ENCODE data around the gene FBXW8.
A peak's percentile ranks its signal among the peaks of the same experiment; 100 is the strongest.

Gene FBXW8

DNA sequence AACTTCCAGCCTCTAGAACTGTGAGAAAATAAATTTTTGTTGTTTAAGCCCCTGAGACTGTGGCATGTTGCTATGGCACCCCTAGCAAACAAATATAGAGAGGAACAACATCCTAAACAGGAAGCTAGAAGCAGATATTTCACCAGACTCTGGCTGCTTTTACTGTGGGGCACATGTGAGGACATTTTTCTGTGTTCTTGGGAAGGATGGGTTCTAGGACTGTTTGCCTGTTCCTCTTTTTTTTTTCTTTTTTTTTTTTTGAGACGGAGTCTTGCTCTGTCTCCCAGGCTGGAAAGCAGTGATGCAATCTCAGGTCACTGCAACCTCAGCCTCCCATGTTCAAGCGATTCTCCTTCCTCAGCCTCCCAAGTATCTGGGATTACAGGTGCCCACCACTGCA lies 25.3 kb upstream of the FBXW8 start:
- DNase-seq (ENCODE audit: low read depth), result no peak

GRCh38 chr12:116887244-116887643 lies 23.5 kb upstream of the FBXW8 start:
- DNase-seq (ENCODE audit: low read depth), result no peak

DNA sequence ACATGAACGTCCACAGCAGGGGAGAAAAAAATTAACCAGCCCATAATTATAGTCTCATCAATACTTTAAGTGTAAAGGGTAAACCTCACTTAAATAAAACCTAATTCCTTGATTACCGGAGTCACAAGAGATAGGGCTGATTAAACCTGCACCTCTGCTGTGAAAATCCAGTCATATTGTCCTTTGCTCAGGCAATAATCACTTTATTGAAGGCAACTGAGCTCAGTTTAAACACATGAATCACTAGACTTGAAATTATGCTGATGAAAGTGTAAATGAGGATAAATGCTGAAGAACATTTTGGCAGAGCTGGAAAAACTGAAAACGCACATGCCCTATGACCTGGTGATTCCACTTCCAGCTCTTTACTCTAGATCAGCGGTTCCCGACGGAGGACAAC lies 22.9 kb upstream of the FBXW8 start:
- DNase-seq (ENCODE audit: low read depth), result no peak

GRCh38 chr12:116890330-116890729 lies 20.4 kb upstream of the FBXW8 start:
- no peak for DNase-seq (ENCODE audit: low read depth)

- DNase-seq (ENCODE audit: low read depth), result no peak
These were observed 19.7 kb upstream of the FBXW8 start for GRCh38 chr12:116891019-116891418.

DNA sequence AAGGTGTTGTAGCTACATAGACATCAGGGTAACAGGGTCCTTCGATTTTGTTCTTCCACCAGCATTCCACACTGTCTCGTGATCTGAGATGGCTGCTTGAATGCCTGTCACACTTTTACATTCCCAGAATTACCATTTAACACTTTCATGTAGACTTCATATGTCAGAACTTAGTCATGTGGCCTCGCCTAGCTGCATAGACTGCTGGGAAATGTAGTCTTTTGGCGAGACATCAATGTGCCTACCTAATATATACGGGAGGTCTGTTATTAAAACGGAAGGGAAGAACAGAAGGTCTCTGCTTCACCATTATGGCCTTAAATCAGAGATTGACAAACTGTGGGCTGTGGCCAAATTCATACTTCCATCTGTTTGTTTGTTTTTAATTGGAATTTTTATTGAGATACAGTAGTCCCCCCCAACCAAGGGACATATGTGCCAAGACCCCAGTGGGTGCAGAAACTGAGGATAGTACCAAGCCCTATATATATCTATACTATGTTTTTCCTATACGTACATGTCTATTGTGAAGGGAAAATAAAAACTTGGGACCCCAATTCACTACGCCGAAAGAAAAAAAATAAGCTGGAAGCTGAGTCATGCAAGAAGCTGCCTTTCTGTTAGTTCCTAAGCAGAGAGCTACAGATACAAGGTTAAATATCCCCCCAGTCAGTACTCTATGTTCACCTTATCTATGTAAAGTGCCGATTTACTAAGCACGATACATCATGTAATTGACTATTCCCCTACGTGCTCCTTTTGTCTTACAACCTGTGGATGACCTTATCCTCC lies 18.2 kb upstream of the FBXW8 start:
- DNase-seq (ENCODE audit: low read depth), result no peak

- no peak for DNase-seq (ENCODE audit: low read depth)
These were observed 15.8 kb upstream of the FBXW8 start for GRCh38 chr12:116894913-116895312.

GRCh38 chr12:116896411-116896924 lies 14.3 kb upstream of the FBXW8 start:
- no peak for DNase-seq (ENCODE audit: low read depth)

- DNase-seq (ENCODE audit: low read depth), result no peak
These were observed 13.3 kb upstream of the FBXW8 start for GRCh38 chr12:116897476-116897875.

DNA sequence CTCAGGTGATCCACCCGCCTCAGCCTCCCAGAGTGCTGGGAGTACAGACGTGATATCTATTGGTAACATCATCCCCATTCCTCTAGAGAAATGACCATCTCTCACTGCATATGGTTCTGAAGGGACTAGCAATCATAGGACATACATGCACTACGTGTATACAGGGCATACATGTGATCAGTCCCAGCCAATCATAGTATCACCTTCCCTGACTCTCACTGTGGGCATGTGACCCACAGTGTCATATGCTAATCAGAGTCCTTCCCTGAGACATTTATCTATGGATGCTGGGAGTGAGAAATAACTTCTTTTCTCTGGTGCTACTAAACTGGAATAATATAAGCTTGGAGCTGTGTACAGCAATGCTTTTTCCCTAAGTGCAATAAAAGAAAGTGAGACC lies 12.1 kb upstream of the FBXW8 start:
- no peak for DNase-seq (ENCODE audit: low read depth)

DNA sequence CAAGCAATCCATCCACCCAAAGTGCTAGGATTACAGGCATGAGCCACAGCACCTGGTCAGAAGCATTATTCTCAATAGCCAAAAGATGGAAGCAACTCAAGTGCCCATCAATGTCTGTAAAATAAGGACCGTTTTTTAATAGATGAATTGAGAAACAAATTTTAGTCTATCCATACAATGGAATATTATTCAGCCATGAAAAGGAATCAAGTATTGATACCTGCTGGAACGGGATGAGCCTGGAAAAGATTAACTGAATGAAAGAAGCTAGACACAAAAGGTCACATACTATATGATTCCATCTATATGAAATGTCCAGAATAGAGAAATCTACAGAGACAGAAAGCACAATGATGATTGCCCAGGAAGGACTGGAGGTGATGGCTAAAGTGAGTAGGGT lies 9.1 kb upstream of the FBXW8 start:
- DNase-seq (ENCODE audit: low read depth), result no peak

DNA sequence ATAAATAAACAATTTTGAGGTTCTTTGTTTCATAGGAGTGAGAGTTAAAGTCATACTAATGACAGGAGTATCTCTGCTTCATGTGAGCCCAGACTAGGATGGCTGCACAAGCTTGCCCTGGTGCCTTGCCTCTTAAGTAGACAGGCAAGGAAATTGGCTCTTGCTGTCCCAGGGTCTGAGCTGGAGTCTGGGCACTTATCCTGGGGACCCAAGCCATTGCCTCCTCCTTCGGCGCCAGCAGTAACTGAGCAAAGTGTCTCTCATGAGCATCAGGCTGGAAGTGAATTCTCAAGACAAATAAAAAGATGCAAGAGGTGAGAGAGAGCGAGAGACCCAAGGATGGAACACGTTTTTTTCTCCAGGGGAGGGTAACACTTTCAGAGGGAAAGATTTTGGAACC lies 6.9 kb upstream of the FBXW8 start:
- DNase-seq (ENCODE audit: low read depth), result no peak

GRCh38 chr12:116906285-116906684 lies 4.5 kb upstream of the FBXW8 start:
- DNase-seq (ENCODE audit: low read depth), result no peak

- DNase-seq (ENCODE audit: low read depth), result no peak
These were observed 488 bp upstream of the FBXW8 start for GRCh38 chr12:116910280-116910644.

DNA sequence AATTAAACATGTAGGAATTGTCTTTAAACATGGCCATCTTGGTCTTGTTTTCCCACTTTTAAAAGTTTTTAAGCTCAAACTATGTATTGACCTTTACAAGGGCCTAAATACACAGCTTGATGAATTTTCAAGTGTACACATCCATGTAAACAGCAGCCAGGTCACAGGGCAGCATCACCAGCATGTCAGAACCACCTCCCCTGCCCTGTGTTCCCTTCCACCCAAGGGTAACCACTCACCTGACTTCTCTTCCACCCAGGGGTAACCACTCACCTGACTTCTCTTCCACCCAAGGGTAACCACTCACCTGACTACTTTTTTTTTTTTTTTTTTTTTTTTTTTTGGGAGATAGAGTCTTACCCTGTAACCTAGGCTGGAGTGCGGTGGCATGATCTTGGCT lies 4.6 kb downstream of the FBXW8 start:
- DNase-seq (ENCODE audit: low read depth), result no peak

DNA sequence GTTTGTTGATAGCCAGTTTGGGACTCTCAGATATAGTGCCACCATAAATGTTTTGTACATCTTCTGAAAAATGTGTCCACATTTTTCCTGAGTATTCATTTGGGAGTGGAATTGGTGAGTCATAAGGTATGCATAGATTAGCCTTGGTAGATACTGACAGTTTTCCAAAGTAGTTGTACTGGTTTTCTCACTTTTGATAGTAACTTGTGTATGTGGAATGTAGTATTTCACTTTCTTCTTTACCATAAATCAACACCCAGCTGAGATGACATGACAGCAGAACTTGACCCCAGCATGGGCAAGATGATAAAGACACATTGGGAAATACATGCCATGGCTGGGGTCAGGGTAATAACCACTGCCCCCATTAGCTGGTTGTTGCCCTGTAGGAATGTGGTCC lies 5.4 kb downstream of the FBXW8 start:
- no peak for DNase-seq (ENCODE audit: low read depth)

DNA sequence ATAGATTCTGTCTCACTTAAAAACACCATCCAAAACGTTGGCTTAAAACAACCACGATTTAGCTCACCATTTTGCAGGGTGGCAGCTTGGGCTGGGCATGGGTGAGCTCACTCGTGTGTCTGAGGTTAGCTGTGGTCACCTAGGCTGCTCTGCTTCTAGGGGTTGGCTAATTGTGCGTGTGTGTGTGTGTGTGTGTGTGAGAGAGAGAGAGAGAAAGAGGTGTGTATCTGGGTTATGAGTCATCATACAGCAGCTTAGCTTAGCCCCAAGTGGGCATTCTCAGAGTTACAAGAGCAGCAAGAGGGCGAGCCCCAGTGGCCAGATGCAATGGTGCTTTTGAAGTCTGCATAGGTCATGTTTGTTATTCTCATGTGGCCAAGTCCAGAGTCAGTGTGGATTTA lies 6.0 kb downstream of the FBXW8 start:
- DNase-seq (ENCODE audit: low read depth), result peak; percentile 20

DNA sequence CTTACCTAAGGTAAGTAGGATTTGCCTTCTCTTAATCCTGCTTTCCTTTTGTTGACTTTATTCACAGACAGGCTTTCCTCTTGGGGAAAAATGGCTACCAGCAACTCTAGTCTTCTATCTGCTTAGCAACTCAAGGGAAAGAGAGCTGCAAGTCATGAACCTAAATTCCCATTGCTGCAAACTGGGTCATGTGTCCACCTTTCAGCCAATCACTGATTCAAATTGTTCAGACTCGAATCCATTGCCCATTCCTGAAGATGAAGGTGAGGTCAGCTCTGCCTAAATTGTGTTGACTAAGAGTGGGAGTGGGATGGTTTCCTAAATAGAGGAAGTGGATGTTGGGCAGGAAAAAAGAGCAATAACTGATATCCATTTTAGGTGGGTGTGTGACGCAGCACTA lies 7.7 kb downstream of the FBXW8 start:
- DNase-seq (ENCODE audit: low read depth), result no peak

- DNase-seq (ENCODE audit: low read depth), result no peak
These were observed 8.5 kb downstream of the FBXW8 start for GRCh38 chr12:116919247-116919661.

- no peak for DNase-seq (ENCODE audit: low read depth)
These were observed 9.1 kb downstream of the FBXW8 start for GRCh38 chr12:116919706-116920485.

GRCh38 chr12:116920939-116921338 lies 10.2 kb downstream of the FBXW8 start:
- no peak for DNase-seq (ENCODE audit: low read depth)

- DNase-seq (ENCODE audit: low read depth), result no peak
These were observed 11.6 kb downstream of the FBXW8 start for GRCh38 chr12:116922194-116922897.
